Measurements from ENCODE around the gene NELL1. TPM values are rescaled to one million over a fixed set of nuclear protein-coding genes. Genes with fewer than 3 reads are reported as not detected.

The NELL1 gene
- total RNA-seq, 1 experiment from 2014 or later, result 0.22 TPM

GRCh38 chr11:21554284-21554683, 884.9 kb downstream of the NELL1 start:
- H3K56ac ChIP-seq (ENCODE audit: insufficient read length, low read depth, low read length), result no peak overlapping the region
- no peak overlapping the region for H3K18ac ChIP-seq (ENCODE audit: insufficient read length, low read depth, low read length)
- H3K9ac ChIP-seq (ENCODE audit: extremely low read depth, insufficient read length, low read length), result no peak overlapping the region
- H3K79me2 ChIP-seq (ENCODE audit: insufficient read depth, low read length), result no peaks in the 10 kb centered on the region
- Mint-ChIP-seq H3K9me3 (no peaks in the 10 kb centered on the region; a peak in 2 of 5 replicates), H3K27ac (no peak overlapping the region; a peak in 1 of 7 replicates), H3K4me1 (peaks cover 4 to 9% of the 10 kb centered on the region in 2 experiments), H3K27me3 (ENCODE audit: low read depth) (no peaks in the 10 kb centered on the region), H3K4me3 (no peak overlapping the region), H3K36me3 (ENCODE audit: insufficient read depth in 1 of 3, low read depth in 3 of 3) (no peaks in the 10 kb centered on the region)
- no peaks in the 10 kb centered on the region for H3K27me3 ChIP-seq (ENCODE audit: insufficient read depth, low read length)
- DNase-seq, result no peak
- H2BK5ac ChIP-seq (ENCODE audit: insufficient read length, low read length), result no peak overlapping the region
- no peak overlapping the region for H4K91ac ChIP-seq (ENCODE audit: insufficient read length, low read depth, low read length)
- H3K4ac ChIP-seq (ENCODE audit: low read depth, low read length), result no peak overlapping the region
- no peak overlapping the region for H3K14ac ChIP-seq (ENCODE audit: insufficient read depth, low read length)
- no peaks in the 10 kb centered on the region for H3K23me2 ChIP-seq (ENCODE audit: insufficient read length, low read depth, low read length, poor library complexity, severe bottlenecking)
- no peak overlapping the region for H2BK120ac ChIP-seq (ENCODE audit: low read depth, low read length, poor library complexity, severe bottlenecking)
- H3K79me1 ChIP-seq (ENCODE audit: insufficient read depth, low read depth, low read length, poor library complexity, severe bottlenecking), result no peaks in the 10 kb centered on the region
- no peak overlapping the region for H4K8ac ChIP-seq (replicated peaks; ENCODE audit: insufficient read length, low read depth, low read length)
- H2BK20ac ChIP-seq (ENCODE audit: low read depth, low read length, poor library complexity, severe bottlenecking), result no peak overlapping the region
- H4K5ac ChIP-seq (ENCODE audit: insufficient read length, low read depth, low read length), result no peak overlapping the region
- H3K9me3 ChIP-seq (ENCODE audit: control insufficient read depth, low read depth, low read length), result no peaks in the 10 kb centered on the region
- TF ChIP-seq CTCF (conservative IDR thresholded peaks at IDR 0.05), result no peak
- H2AK5ac ChIP-seq (ENCODE audit: insufficient read length, low read length), result no peak overlapping the region
- no peaks in the 10 kb centered on the region for H3K4me1 ChIP-seq (ENCODE audit: insufficient read depth, low read length)
- no CpG with 5 or more reads among the region's 3 CpGs for WGBS (ENCODE audit: extremely low coverage, insufficient read length, low lambda C conversion rate)
- H2BK12ac ChIP-seq (ENCODE audit: insufficient read length, low read depth, low read length), result no peak overlapping the region
- no peak overlapping the region for H3K4me2 ChIP-seq (ENCODE audit: insufficient read depth, insufficient read length, low read length)
- no peak overlapping the region for H2AFZ ChIP-seq (ENCODE audit: low read length)
- no peak overlapping the region for H3K23ac ChIP-seq (ENCODE audit: insufficient read length, low read depth, low read length)
- no peak overlapping the region for H3T11ph ChIP-seq (ENCODE audit: low read length)
- H2BK15ac ChIP-seq (ENCODE audit: low read depth, low read length), result no peak overlapping the region
- H4K20me1 ChIP-seq (ENCODE audit: control insufficient read depth, insufficient read depth, insufficient read length), result no peaks in the 10 kb centered on the region
- no peak overlapping the region for H3K27ac ChIP-seq (ENCODE audit: insufficient read length, low read depth, low read length)

All from H9 (cell line).